Fibroblast of lung (primary cell): ENCODE data around the gene RTP1. TPM values are rescaled to one million over a fixed set of nuclear protein-coding genes. Genes with fewer than 3 reads are reported as not detected.

Experiments used
- DNase-seq, 2 donors: peaks; one replicate each; pipeline versions ENCODE4 v3.0.0 to v3.0.0-alpha.2; 2010; ENCODE audit warnings: low read depth in 2 of 2
- H2AFZ ChIP-seq: 2 replicates; pipeline ENCODE4 v1.5.1; 2012; ENCODE audit warnings: low read length, control low read depth, inconsistent platforms
- H3K27ac ChIP-seq: 2 replicates; pipeline ENCODE4 v1.5.1; 2011; ENCODE audit warnings: low read length, control low read depth; ENCODE audit not compliant: insufficient read depth
- H3K27me3 ChIP-seq: 2 replicates; pipeline ENCODE4 v1.5.1; 2011; ENCODE audit warnings: mild to moderate bottlenecking, low read length; ENCODE audit not compliant: control insufficient read depth, insufficient read depth
- H3K36me3 ChIP-seq: 2 replicates; pipeline ENCODE4 v1.5.1; 2011; ENCODE audit warnings: low read length; ENCODE audit not compliant: control insufficient read depth, insufficient read depth
- H3K4me1 ChIP-seq: 2 replicates; pipeline ENCODE4 v1.5.1; 2011; ENCODE audit warnings: low read length; ENCODE audit not compliant: control insufficient read depth, insufficient read depth; ENCODE audit errors: extremely low read depth
- H3K4me2 ChIP-seq: 2 replicates; pipeline ENCODE4 v1.5.1; 2011; ENCODE audit warnings: low read length, control low read depth; ENCODE audit not compliant: insufficient read depth; ENCODE audit errors: extremely low read depth
- H3K4me3 ChIP-seq, 4 experiments: fragments of 200-600 bp in 1 of 4; sonication (generic) in 1 of 4; replicated peaks in 1 of 4; 2 replicates each; pipeline ENCODE4 v1.5.1; 2011 to 2016; ENCODE audit warnings: low read length in 4 of 4, low read depth in 3 of 4, mild to moderate bottlenecking in 3 of 4, control low read depth in 2 of 4, inconsistent platforms in 1 of 4, mixed read lengths in 1 of 4; ENCODE audit not compliant: insufficient read depth in 1 of 4; ENCODE audit errors: control extremely low read depth in 1 of 4
- H3K79me2 ChIP-seq: 2 replicates; pipeline ENCODE4 v1.5.1; 2012; ENCODE audit warnings: mild to moderate bottlenecking, low read length, inconsistent platforms; ENCODE audit not compliant: control insufficient read depth, insufficient read depth
- H3K9ac ChIP-seq: 2 replicates; pipeline ENCODE4 v1.5.1; 2011; ENCODE audit warnings: mild to moderate bottlenecking, low read length, control low read depth; ENCODE audit not compliant: insufficient read depth
- H3K9me3 ChIP-seq: 2 replicates; pipeline ENCODE4 v1.5.1; 2012; ENCODE audit warnings: low read depth, low read length; ENCODE audit not compliant: control insufficient read depth, insufficient read depth
- H4K20me1 ChIP-seq: 2 replicates; pipeline ENCODE4 v1.5.1; 2011; ENCODE audit warnings: low read length; ENCODE audit not compliant: control insufficient read depth, insufficient read depth; ENCODE audit errors: extremely low read depth
- CTCF ChIP-seq, 2 donors: IDR thresholded peaks in 1 of 2; conservative IDR thresholded peaks in 1 of 2; 1 replicate in 1 of 2; 2 replicates in 1 of 2; pipeline ENCODE4 v1.5.1; 2011 to 2012; ENCODE audit warnings: low read length in 2 of 2, control low read depth in 1 of 2, inconsistent platforms in 1 of 2, low read depth in 1 of 2, mild to moderate bottlenecking in 1 of 2
- EZH2 ChIP-seq: IDR thresholded peaks from 2 replicates; pipeline ENCODE4 v1.5.1; 2012; ENCODE audit warnings: low read length, control low read depth, mild to moderate bottlenecking; ENCODE audit errors: missing control alignments
- polyA plus RNA-seq, 2 donors: library from polyadenylated mRNA; depleted of rRNA in 1 of 2; stranded (reverse) in 1 of 2; unstranded in 1 of 2; fragments of >200 nt; gene quantifications; 2 replicates each; pipeline ENCODE4 v1.2.1, GENCODE V29; 2011 to 2012; ENCODE audit warnings: missing spikeins in 1 of 2
- total RNA-seq: library from RNA; depleted of rRNA; stranded (reverse); fragments of >200 nt; gene quantifications from 2 replicates; pipeline ENCODE4 v1.2.1, GENCODE V29; 2014

Gene RTP1
- total and polyA plus RNA-seq, 2 donors (not counting 1 experiment from before 2014, with no cell fraction given): under 0.01 TPM; not detected in 1

- Histone ChIP-seq H3K27ac (no peak overlapping the region), H3K9ac (no peak overlapping the region), H3K4me2 (no peak overlapping the region)
Observed at GRCh38 chr3:187210545-187211327, 13.4 kb downstream of the RTP1 start.

DNA sequence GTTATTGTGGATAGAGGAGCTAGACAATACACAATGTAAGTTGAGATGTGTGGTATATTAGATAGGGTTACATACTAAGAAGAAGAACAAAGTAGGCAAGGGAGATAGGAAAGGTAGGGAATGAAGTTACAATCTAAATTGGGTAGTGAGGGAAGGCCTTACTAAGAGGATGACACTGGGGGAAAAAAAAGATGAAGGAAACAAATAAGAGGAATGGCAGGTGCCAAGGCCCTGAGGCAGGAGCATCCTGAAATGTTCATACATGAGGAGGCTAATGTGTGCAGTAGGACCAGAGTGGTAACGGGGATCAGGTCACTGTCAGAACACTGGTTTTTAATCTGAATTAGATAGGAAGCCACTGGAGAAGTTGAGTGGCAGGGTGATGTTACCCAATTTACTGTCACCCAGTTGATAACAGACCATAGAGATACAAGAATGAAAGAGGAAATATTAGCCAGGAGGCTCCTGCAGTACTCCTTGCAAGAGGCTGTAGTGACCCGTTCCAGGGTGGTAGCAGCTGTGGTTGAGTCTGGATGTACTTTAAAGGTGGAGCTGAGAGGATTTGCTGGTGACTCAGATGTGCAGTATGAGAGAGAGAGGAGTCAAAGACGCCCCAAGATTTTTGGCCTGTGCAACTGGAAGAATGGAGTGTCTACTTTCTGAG lies 14.4 kb downstream of the RTP1 start:
- no peak overlapping the region for H2AFZ ChIP-seq
- TF ChIP-seq EZH2: no peak
- TF ChIP-seq CTCF (conservative IDR thresholded peaks at IDR 0.05 in 1 of 2, IDR thresholded peaks at IDR 0.05 in 1 of 2; ENCODE audit: low read depth in 1 of 2, low read length in 2 of 2): no peak
- no peak overlapping the region for H3K9ac ChIP-seq
- no peaks in the 10 kb centered on the region for H3K27me3 ChIP-seq
- H3K9me3 ChIP-seq: no peaks in the 10 kb centered on the region
- DNase-seq: peak in 1 of 2 donors; percentile 86
- no peak overlapping the region for H3K27ac ChIP-seq
- H3K4me3 ChIP-seq: no peak overlapping the region
- no peaks in the 10 kb centered on the region for H4K20me1 ChIP-seq
- no peaks in the 10 kb centered on the region for H3K36me3 ChIP-seq
- no peaks in the 10 kb centered on the region for H3K79me2 ChIP-seq
- H3K4me2 ChIP-seq: no peak overlapping the region
- no peaks in the 10 kb centered on the region for H3K4me1 ChIP-seq

More at GRCh38 chr3:187210545-187211327, 13.4 kb downstream of the RTP1 start:
- Histone ChIP-seq H3K4me1 (no peaks in the 10 kb centered on the region), H3K27me3 (no peaks in the 10 kb centered on the region), H3K79me2 (no peaks in the 10 kb centered on the region), H4K20me1 (no peaks in the 10 kb centered on the region), H2AFZ (no peak overlapping the region), H3K36me3 (no peaks in the 10 kb centered on the region), H3K9me3 (no peaks in the 10 kb centered on the region), H3K4me3 (no peak overlapping the region)
- TF ChIP-seq CTCF (conservative IDR thresholded peaks at IDR 0.05 in 1 of 2, IDR thresholded peaks at IDR 0.05 in 1 of 2; ENCODE audit: low read depth in 1 of 2, low read length in 2 of 2) (no peak), EZH2 (no peak)
- peak in 1 of 2 donors; percentile 92 for DNase-seq

DNA sequence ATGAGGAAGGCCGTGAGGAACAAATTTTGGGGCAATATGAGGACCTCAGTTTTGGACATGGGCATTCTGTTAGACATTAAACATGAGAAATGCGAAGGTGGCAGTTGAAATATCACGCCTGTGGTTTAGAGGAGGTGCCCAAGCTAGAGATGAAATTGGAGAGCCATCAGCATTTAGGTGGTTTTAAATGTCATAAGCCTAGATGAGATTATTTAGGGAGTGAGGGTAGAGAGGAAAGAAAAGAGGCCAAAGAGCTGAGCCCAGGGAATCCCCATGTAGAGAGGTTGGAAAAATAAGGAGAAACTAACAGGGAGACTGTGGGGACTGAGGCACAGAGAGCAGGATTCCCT lies 14.9 kb downstream of the RTP1 start:
- TF ChIP-seq CTCF (conservative IDR thresholded peaks at IDR 0.05 in 1 of 2, IDR thresholded peaks at IDR 0.05 in 1 of 2; ENCODE audit: low read depth in 1 of 2, low read length in 2 of 2): no peak
- no peak for TF ChIP-seq EZH2
- Histone ChIP-seq H2AFZ (no peak overlapping the region), H3K27ac (no peak overlapping the region), H3K36me3 (no peaks in the 10 kb centered on the region), H3K9ac (no peak overlapping the region), H3K79me2 (no peaks in the 10 kb centered on the region), H3K9me3 (no peaks in the 10 kb centered on the region), H3K4me2 (no peak overlapping the region), H3K4me3 (no peak overlapping the region), H3K27me3 (no peaks in the 10 kb centered on the region), H3K4me1 (no peaks in the 10 kb centered on the region), H4K20me1 (no peaks in the 10 kb centered on the region)
- DNase-seq: no peak
